GM06990 (cell line): ENCODE results near the gene GPATCH2L.
A peak's percentile ranks its signal among the peaks of the same experiment; 100 is the strongest.

Source experiments
- DNase-seq: peaks from one replicate; pipeline ENCODE4 v3.0.0-alpha.2; 2011; ENCODE audit not compliant: insufficient read length; ENCODE audit errors: extremely low read depth
- H3K27me3 ChIP-seq: replicated peaks from 2 replicates; pipeline ENCODE4 v1.6.0; 2011; ENCODE audit warnings: low read length; ENCODE audit not compliant: control insufficient read depth, insufficient read depth
- H3K36me3 ChIP-seq: 2 replicates; pipeline ENCODE4 v1.5.1; 2011; ENCODE audit warnings: low read length; ENCODE audit not compliant: control insufficient read depth, insufficient read depth
- H3K4me3 ChIP-seq: replicated peaks from 2 replicates; pipeline ENCODE4 v1.5.1; 2011; ENCODE audit warnings: low read depth, mild to moderate bottlenecking, control low read depth, low read length
- TF ChIP-seq, protein P1 (sequence below): IDR thresholded peaks from 2 replicates; pipeline ENCODE4 v1.5.1; 2011; ENCODE audit warnings: low read length, control low read depth, mild to moderate bottlenecking, inconsistent platforms; ENCODE audit not compliant: insufficient read depth, poor library complexity, severe bottlenecking

Gene GPATCH2L

DNA sequence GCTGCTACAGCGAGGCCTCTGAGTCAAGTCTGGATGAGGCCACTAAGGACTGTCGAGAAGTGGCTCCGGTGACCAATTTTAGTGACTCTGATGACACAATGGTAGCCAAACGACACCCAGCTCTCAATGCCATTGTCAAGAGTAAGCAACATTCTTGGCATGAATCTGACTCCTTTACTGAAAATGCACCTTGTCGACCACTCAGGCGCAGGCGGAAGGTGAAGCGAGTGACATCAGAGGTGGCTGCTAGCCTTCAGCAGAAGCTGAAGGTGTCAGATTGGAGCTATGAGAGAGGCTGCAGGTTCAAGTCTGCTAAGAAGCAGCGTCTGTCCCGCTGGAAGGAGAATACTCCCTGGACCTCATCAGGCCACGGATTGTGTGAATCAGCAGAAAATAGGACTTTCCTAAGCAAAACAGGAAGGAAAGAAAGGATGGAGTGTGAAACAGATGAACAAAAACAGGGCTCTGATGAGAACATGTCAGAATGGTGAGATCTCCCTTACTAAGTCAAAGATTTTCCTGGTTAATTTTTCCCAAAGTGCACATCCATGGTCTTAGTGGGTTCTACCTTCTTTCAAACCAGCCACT lies 2.9 kb downstream of the GPATCH2L start:
- TF ChIP-seq, protein P1, sequence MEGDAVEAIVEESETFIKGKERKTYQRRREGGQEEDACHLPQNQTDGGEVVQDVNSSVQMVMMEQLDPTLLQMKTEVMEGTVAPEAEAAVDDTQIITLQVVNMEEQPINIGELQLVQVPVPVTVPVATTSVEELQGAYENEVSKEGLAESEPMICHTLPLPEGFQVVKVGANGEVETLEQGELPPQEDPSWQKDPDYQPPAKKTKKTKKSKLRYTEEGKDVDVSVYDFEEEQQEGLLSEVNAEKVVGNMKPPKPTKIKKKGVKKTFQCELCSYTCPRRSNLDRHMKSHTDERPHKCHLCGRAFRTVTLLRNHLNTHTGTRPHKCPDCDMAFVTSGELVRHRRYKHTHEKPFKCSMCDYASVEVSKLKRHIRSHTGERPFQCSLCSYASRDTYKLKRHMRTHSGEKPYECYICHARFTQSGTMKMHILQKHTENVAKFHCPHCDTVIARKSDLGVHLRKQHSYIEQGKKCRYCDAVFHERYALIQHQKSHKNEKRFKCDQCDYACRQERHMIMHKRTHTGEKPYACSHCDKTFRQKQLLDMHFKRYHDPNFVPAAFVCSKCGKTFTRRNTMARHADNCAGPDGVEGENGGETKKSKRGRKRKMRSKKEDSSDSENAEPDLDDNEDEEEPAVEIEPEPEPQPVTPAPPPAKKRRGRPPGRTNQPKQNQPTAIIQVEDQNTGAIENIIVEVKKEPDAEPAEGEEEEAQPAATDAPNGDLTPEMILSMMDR = no peak
- Histone ChIP-seq H3K4me3 (peak overlapping the region; percentile 44), H3K36me3 (peaks cover 10% of the 10 kb centered on the region), H3K27me3 (no peaks in the 10 kb centered on the region)
- DNase-seq = no peak

DNA sequence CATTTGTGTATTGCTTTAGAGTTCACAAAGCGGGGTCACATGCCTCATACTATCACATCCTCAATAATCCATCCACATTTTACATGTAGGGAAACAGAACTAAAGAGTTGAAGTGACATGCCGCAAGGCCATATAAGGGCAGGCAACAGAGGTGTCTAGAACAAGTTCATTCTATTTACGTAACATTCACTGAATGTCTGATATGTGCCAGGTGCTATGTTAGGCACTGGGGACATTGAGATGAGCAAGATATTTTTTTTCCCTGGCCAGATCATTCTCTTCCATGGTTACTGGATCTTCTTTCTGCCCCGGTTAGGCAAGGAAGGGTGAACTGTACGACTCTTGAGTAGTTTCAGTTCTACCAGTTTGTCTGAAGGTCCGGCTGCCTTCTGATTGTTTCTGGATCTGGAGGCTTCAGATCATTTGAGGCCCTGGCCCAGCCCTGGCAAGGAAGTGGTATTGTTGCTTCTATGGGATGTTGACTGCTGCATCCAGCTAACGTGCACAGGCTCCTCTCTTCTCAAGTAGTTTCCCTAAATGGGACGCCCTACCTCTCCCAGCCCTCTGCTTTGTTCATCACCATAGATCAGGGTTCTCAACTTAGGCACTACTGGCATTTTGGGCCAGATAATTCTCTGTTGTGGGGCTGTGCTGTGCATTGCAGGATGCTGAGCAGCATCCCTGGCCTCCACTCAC lies 12.1 kb downstream of the GPATCH2L start:
- TF ChIP-seq, protein P1 = no peak
- no peak for DNase-seq
- H3K36me3 ChIP-seq = peaks cover 13% of the 10 kb centered on the region
- no peaks in the 10 kb centered on the region for H3K27me3 ChIP-seq
- no peak overlapping the region for H3K4me3 ChIP-seq

DNA sequence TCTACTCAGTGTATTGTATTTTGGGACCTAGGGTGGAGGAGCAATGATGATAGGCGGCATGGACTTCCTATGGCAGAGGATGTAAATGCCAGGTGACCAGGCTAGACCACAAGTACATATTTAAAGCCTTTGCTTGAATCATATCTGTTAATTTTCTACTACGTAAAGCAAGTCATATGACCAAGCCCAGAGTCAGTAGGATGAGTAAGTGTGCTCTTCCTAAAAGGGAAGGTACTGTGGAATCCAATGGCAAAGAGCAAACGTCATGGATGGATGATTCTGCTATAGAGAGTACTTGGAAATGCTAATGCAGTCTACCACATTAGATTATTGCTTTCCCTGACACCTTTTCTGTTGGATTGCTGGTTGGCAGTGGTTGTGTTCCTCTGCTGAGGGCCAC lies 16.8 kb downstream of the GPATCH2L start:
- TF ChIP-seq, protein P1 = no peak
- Histone ChIP-seq H3K27me3 (no peaks in the 10 kb centered on the region), H3K4me3 (no peak overlapping the region), H3K36me3 (peaks cover 18% of the 10 kb centered on the region)
- DNase-seq = no peak

DNA sequence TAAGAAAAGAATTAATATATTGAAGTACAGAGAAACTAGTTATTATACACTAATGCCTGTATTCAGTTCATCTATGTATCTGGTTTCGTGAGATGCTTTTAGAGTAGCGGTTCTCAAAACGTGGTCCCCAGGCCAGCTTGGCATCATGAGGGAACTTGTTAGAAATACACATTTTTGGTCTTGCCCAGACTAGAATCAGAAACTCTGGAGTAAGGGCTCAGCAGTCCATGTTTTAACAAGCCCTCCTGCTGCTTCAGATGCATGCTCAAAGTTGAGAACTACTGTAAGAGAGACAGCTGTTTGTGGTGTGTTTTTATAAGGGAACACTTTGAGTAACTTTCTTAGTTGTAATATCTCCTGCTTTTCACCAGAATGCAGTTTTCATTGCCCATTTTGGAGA lies 18.1 kb downstream of the GPATCH2L start:
- Histone ChIP-seq H3K4me3 (no peak overlapping the region), H3K36me3 (peaks cover 17% of the 10 kb centered on the region), H3K27me3 (no peaks in the 10 kb centered on the region)
- TF ChIP-seq, protein P1 = no peak
- DNase-seq = no peak

DNA sequence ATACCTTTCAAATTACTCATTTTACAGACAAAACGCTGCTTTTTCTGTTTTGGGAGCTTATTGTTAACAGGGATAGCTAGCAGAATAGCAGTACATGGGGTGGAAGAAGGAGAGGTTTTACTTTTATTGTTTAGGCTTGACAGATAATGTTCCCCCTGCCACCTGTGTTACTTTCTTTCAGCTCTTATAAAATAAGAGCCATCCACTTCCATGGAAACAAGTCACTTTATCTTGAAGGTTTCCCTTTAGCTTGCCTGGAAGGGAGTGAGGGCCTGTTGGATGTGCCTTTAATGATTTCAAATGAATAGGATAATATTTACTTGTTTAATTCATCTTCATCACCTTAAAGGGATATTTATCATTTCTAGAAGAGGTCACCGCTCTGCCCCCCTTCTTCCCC lies 23.3 kb downstream of the GPATCH2L start:
- no peak overlapping the region for H3K4me3 ChIP-seq
- no peak for DNase-seq
- no peaks in the 10 kb centered on the region for H3K27me3 ChIP-seq
- TF ChIP-seq, protein P1 = no peak
- H3K36me3 ChIP-seq = peaks cover 16% of the 10 kb centered on the region

DNA sequence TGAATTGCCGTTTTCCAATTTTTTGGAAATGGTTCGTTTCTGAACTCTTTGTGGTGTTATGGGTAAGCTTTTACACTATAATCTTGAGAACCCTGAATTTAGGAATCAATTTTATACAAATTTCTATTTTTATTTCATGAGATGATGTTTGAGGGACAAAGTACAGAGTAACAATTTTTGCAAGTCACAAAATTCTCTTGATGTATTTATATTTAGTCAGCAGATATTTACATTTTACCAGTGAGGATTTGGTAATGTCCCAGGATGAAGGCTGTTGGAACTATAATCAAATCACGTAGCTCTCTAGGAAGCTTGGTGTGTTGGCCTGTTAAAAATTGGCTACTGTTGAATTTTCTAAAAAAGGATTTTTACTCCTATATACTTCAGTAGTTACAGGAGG lies 24.2 kb downstream of the GPATCH2L start:
- H3K36me3 ChIP-seq = peaks cover 18% of the 10 kb centered on the region
- no peaks in the 10 kb centered on the region for H3K27me3 ChIP-seq
- TF ChIP-seq, protein P1 = no peak
- no peak overlapping the region for H3K4me3 ChIP-seq
- DNase-seq = no peak
